Ishikawa (cell line): ENCODE measurements around the gene SH2D3C.
A peak's percentile ranks its signal among the peaks of the same experiment; 100 is the strongest.

Experiments
- CEBPB ChIP-seq: IDR thresholded peaks from 2 replicates; pipeline ENCODE4 v1.6.1; 2012
- EP300 ChIP-seq: IDR thresholded peaks from 2 replicates; pipeline ENCODE4 v1.6.1; 2012; ENCODE audit warnings: borderline replicate concordance
- TAF1 ChIP-seq: IDR thresholded peaks from 2 replicates; pipeline ENCODE4 v1.6.1; 2012; ENCODE audit warnings: low read depth, mild to moderate bottlenecking
- TCF12 ChIP-seq: IDR thresholded peaks from 2 replicates; pipeline ENCODE4 v1.6.1; 2012; ENCODE audit warnings: low read depth
- TF ChIP-seq, protein P1 (sequence below): IDR thresholded peaks from 2 replicates; pipeline ENCODE4 v1.6.1; 2012; ENCODE audit warnings: low read depth, mild to moderate bottlenecking
- TF ChIP-seq, protein P2 (sequence below): IDR thresholded peaks from 2 replicates; pipeline ENCODE4 v1.6.1; 2012

DNA sequence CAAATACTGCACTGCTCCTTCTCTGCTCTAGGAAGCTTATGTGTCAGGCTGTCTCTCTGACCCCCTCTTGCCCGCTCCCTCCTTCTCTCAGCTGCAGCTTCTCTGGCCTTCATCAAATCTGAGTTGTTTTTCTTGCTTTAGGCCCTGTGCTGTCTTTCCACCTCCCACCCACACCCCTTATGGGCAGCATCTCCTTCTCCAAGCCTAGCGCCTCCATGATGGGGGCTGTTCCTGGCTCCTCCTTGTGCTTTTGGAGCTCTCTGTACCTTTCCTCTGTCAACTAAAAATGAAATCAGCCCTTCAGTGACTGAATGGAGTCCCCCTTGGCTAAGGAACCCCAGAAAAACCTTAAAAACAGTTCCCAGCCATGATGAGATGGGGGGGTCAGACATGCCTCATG is 78.3 kb downstream of the SH2D3C start:
- TF ChIP-seq EP300 (no peak), CEBPB (no peak), TAF1 (0 out of 2 replicates have a peak, but pooled peaks have one; percentile 1), TCF12 (no peak)
- TF ChIP-seq, protein P1, sequence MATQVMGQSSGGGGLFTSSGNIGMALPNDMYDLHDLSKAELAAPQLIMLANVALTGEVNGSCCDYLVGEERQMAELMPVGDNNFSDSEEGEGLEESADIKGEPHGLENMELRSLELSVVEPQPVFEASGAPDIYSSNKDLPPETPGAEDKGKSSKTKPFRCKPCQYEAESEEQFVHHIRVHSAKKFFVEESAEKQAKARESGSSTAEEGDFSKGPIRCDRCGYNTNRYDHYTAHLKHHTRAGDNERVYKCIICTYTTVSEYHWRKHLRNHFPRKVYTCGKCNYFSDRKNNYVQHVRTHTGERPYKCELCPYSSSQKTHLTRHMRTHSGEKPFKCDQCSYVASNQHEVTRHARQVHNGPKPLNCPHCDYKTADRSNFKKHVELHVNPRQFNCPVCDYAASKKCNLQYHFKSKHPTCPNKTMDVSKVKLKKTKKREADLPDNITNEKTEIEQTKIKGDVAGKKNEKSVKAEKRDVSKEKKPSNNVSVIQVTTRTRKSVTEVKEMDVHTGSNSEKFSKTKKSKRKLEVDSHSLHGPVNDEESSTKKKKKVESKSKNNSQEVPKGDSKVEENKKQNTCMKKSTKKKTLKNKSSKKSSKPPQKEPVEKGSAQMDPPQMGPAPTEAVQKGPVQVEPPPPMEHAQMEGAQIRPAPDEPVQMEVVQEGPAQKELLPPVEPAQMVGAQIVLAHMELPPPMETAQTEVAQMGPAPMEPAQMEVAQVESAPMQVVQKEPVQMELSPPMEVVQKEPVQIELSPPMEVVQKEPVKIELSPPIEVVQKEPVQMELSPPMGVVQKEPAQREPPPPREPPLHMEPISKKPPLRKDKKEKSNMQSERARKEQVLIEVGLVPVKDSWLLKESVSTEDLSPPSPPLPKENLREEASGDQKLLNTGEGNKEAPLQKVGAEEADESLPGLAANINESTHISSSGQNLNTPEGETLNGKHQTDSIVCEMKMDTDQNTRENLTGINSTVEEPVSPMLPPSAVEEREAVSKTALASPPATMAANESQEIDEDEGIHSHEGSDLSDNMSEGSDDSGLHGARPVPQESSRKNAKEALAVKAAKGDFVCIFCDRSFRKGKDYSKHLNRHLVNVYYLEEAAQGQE, result no peak
- TF ChIP-seq, protein P2, sequence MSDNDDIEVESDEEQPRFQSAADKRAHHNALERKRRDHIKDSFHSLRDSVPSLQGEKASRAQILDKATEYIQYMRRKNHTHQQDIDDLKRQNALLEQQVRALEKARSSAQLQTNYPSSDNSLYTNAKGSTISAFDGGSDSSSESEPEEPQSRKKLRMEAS, result no peak
